ENCODE data around the gene ATP5PD. TPM values are rescaled to one million over a fixed set of nuclear protein-coding genes. Genes with fewer than 3 reads are reported as not detected.
"Not testable (repeated sequence)": the region's sequence is repeated elsewhere in the genome, so short reads cannot be mapped to it uniquely, and the experiment has no call there.

Gene ATP5PD
- total and polyA plus RNA-seq, 8 donors: 199 to 237 (median 212) TPM

- DNase-seq (no peak), ATAC-seq (no peak)
- TF ChIP-seq, protein P1, sequence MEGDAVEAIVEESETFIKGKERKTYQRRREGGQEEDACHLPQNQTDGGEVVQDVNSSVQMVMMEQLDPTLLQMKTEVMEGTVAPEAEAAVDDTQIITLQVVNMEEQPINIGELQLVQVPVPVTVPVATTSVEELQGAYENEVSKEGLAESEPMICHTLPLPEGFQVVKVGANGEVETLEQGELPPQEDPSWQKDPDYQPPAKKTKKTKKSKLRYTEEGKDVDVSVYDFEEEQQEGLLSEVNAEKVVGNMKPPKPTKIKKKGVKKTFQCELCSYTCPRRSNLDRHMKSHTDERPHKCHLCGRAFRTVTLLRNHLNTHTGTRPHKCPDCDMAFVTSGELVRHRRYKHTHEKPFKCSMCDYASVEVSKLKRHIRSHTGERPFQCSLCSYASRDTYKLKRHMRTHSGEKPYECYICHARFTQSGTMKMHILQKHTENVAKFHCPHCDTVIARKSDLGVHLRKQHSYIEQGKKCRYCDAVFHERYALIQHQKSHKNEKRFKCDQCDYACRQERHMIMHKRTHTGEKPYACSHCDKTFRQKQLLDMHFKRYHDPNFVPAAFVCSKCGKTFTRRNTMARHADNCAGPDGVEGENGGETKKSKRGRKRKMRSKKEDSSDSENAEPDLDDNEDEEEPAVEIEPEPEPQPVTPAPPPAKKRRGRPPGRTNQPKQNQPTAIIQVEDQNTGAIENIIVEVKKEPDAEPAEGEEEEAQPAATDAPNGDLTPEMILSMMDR (IDR thresholded peaks at IDR 0.05): no peak
- peaks cover 0 to 48% of the 10 kb centered on the region in 2 donors for H3K36me3 ChIP-seq
- no peak overlapping the region for H3K4me3 ChIP-seq
- peaks cover 12 to 29% of the 10 kb centered on the region in 2 donors for H3K4me1 ChIP-seq
- no peaks in the 10 kb centered on the region for H3K27me3 ChIP-seq
- no peaks in the 10 kb centered on the region for H3K9me3 ChIP-seq
- H3K27ac ChIP-seq: no peak overlapping the region
- intact Hi-C loops (cut with DNase I): no loop called here
Observed at GRCh38 chr17:75049057-75049456, 2.3 kb upstream of the ATP5PD start.

- H3K4me3 ChIP-seq: peak overlapping the region; percentile 72 to 97
- H3K27me3 ChIP-seq: no peaks in the 10 kb centered on the region
- no peaks in the 10 kb centered on the region for H3K9me3 ChIP-seq
- peaks cover 0 to 41% of the 10 kb centered on the region in 2 donors for H3K36me3 ChIP-seq
- TF ChIP-seq, protein P1 (IDR thresholded peaks at IDR 0.05): no peak
- H3K27ac ChIP-seq: peak overlapping the region in 1 of 2 donors; percentile 92
- peaks cover 12 to 29% of the 10 kb centered on the region in 2 donors for H3K4me1 ChIP-seq
- DNase-seq: no peak
- ATAC-seq: no peak
- intact Hi-C loops (cut with DNase I): no loop called here
Observed at GRCh38 chr17:75048249-75048878, 1.6 kb upstream of the ATP5PD start.

DNA sequence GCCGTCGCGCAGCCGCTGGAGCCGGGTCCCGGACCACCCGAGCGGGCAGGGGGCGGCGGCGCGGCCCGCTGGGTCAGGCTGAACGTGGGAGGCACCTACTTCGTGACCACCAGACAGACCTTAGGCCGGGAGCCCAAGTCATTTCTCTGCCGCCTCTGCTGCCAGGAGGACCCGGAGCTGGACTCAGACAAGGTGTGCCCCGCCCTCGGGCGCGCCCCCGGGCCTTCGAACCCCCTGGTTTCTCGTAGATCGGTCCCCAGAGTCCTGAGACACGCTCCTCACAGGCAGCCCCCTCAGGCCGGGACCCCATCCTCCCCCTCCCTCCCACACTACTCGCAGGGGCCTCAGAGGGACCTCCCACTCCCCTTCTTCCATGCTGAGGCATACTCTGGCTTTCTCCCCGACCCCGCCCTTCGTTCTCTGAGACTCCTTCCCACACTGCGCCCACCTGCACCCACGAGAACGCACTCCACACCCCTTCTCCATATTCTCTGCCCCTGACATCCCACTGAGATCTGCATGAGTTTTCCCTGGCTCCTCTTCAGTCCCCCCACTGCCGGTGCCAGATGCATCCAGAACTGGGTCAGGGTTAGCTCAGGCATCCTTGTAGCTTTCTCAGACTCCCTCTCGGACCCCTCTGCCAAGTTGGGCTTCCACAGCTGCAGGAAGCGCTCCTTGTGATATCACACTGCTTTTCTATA lies 779 bp upstream of the ATP5PD start:
- TF ChIP-seq, protein P1 (IDR thresholded peaks at IDR 0.05): no peak

DNA sequence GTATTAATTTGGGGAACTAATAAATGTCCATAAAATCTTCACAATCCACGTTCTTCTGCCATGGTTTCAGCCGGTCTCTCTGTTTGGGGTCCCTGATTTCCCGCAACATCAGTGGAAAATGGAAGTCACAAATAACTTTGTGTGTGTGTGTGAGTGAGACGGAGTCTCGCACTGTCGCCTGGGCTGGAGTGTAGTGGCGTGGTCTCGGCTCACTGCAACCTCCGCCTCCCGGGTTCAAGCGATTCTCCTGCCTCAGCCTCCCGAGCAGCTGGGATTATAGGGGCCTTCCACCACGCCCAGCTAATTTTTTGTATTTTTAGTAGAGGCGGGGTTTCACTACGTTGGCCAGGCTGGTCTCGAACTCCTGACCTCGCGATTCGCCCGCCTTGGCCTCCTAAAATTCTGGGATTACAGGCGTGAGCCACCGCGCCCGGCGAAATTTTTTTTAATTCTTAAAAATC lies 793 bp downstream of the ATP5PD start:
- Histone ChIP-seq H3K4me1 (peaks cover 12 to 29% of the 10 kb centered on the region in 2 donors), H3K36me3 (peaks cover 0 to 31% of the 10 kb centered on the region in 2 donors), H3K4me3 (peak overlapping the region; percentile 72 to 97), H3K27ac (peak overlapping the region; percentile 92 to 95)
- ATAC-seq; H3K9me3 ChIP-seq; DNase-seq; intact Hi-C loops (cut with DNase I); H3K27me3 ChIP-seq: not testable (repeated sequence)

More for the DNA sequence above, 779 bp upstream of the ATP5PD start:
- no peak for ATAC-seq
- H3K9me3 ChIP-seq: no peaks in the 10 kb centered on the region
- peak in 2 of 4 donors; percentile 47 to 75 for DNase-seq
- H3K27me3 ChIP-seq: no peaks in the 10 kb centered on the region
- H3K4me1 ChIP-seq: peaks cover 12 to 29% of the 10 kb centered on the region in 2 donors
- intact Hi-C loops (cut with DNase I): no loop called here
- H3K4me3 ChIP-seq: peak overlapping the region; percentile 72 to 97
- H3K36me3 ChIP-seq: peaks cover 0 to 33% of the 10 kb centered on the region in 2 donors
- H3K27ac ChIP-seq: peak overlapping the region in 1 of 2 donors; percentile 92

DNA sequence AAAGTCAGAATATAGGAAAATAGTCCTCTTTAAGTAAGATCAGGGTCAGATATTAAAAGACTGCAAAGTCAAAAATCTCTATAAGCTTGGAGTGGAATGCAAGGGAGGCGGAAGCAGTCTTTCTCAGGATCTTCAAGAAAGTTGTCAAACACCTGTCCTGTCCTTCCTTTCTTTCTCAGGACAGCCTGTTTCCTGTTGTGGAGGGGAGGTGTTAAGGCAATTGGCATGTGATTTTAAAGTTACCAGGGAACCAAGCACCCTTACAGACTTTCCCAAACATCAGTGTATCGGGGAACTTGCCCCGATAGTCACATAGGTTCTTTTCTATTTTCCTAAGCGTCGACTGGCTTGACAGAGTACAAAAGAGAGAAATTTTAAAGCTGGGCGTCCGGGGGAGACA lies 2.1 kb downstream of the ATP5PD start:
- no peak overlapping the region for H3K4me3 ChIP-seq
- no peaks in the 10 kb centered on the region for H3K9me3 ChIP-seq
- TF ChIP-seq, protein P1 (IDR thresholded peaks at IDR 0.05): no peak
- ATAC-seq: no peak
- no peaks in the 10 kb centered on the region for H3K27me3 ChIP-seq
- no peak overlapping the region for H3K27ac ChIP-seq
- H3K36me3 ChIP-seq: peaks cover 0 to 32% of the 10 kb centered on the region in 2 donors
- intact Hi-C loops (cut with DNase I): no loop called here
- no peak for DNase-seq
- peaks cover 12 to 29% of the 10 kb centered on the region in 2 donors for H3K4me1 ChIP-seq

- intact Hi-C loops (cut with DNase I); H3K4me3 ChIP-seq; H3K27ac ChIP-seq; H3K9me3 ChIP-seq; H3K27me3 ChIP-seq; ATAC-seq; DNase-seq: not testable (repeated sequence)
- H3K4me1 ChIP-seq: peaks cover 12 to 23% of the 10 kb centered on the region in 2 donors
- peaks cover 0 to 35% of the 10 kb centered on the region in 2 donors for H3K36me3 ChIP-seq
Observed at GRCh38 chr17:75043789-75044188, 3.0 kb downstream of the ATP5PD start.

Data from left lung (tissue), 10 donors.